Body of pancreas (tissue), 4 donors: ENCODE measurements around the gene IGHMBP2.

ENCODE experiments used
- POLR2A ChIP-seq, 3 donors: fragments of 450-650 bp; IDR thresholded peaks; one replicate each; pipeline ENCODE4 v1.6.1; 2016; ENCODE audit warnings: antibody characterized with exemption in 3 of 3, mild to moderate bottlenecking in 2 of 3
- TF ChIP-seq, protein P1 (sequence below), 7 experiments: fragments of 450-650 bp in 4 of 7; fragments of 200-600 bp in 3 of 7; sonication (generic) in 3 of 7; IDR thresholded peaks; one replicate each; pipeline ENCODE4 v1.5.1; 2016 to 2019; ENCODE audit warnings: antibody characterized with exemption in 7 of 7

DNA sequence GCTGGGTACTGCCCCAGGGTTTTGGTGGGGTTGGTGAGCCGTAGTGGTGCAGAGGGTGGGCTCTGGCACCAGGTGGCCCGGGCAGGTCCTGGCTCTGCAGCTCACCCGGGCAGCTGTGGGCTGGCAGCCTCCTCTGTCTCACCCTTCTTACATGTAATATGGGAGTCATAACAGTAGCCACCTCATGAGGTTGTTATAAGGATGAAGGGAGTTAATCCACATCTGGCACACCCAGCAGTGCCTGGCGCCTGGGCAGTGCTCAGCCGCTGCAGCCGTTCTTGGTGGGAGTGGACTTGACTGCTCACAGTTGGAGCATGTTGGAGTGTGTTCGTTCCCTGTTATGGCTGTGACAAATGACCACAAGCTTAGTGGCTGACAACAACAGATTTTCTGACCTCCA, 28.7 kb downstream of the IGHMBP2 start:
- TF ChIP-seq, protein P1, sequence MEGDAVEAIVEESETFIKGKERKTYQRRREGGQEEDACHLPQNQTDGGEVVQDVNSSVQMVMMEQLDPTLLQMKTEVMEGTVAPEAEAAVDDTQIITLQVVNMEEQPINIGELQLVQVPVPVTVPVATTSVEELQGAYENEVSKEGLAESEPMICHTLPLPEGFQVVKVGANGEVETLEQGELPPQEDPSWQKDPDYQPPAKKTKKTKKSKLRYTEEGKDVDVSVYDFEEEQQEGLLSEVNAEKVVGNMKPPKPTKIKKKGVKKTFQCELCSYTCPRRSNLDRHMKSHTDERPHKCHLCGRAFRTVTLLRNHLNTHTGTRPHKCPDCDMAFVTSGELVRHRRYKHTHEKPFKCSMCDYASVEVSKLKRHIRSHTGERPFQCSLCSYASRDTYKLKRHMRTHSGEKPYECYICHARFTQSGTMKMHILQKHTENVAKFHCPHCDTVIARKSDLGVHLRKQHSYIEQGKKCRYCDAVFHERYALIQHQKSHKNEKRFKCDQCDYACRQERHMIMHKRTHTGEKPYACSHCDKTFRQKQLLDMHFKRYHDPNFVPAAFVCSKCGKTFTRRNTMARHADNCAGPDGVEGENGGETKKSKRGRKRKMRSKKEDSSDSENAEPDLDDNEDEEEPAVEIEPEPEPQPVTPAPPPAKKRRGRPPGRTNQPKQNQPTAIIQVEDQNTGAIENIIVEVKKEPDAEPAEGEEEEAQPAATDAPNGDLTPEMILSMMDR (IDR thresholded peaks at IDR 0.05) = no peak
- no peak for TF ChIP-seq POLR2A (IDR thresholded peaks at IDR 0.05)
